Activated CD4-positive, CD25-positive, alpha-beta regulatory T cell treated with anti-CD3 and anti-CD28 coated beads, Interleukin-2, amount 50 U/mL, for 16 hours (primary cell): ENCODE results near the gene GSK3A.
"Not testable (repeated sequence)": the region's sequence is repeated elsewhere in the genome, so short reads cannot be mapped to it uniquely, and the experiment has no call there.

Experiments
- DNase-seq: peaks from one replicate; pipeline ENCODE4 v3.0.0-alpha.2; 2020; ENCODE audit warnings: low read depth, low spot score

The GSK3A gene

GRCh38 chr19:42268704-42269477, 26.5 kb upstream of the GSK3A start, which contains the start of gene CIC:
TSS of gene CIC (plus strand) at chr19:42269252. CDS start at chr19:42271784, 2,532 bp downstream.
- DNase-seq: peak; percentile 98

GRCh38 chr19:42268142-42268703, 25.8 kb upstream of the GSK3A start:
- DNase-seq: peak; percentile 99

- DNase-seq: no peak
These were observed 25.3 kb upstream of the GSK3A start for GRCh38 chr19:42267644-42268141.

- DNase-seq: not testable (repeated sequence)
These were observed 24.7 kb upstream of the GSK3A start for GRCh38 chr19:42266928-42267603.

GRCh38 chr19:42266105-42266504, 23.7 kb upstream of the GSK3A start:
- DNase-seq: not testable (repeated sequence)

- no peak for DNase-seq
These were observed 19.4 kb upstream of the GSK3A start for GRCh38 chr19:42261763-42262162.

- not testable (repeated sequence) for DNase-seq
These were observed 15.4 kb upstream of the GSK3A start for GRCh38 chr19:42257842-42258241.

- DNase-seq: no peak
These were observed 13.7 kb upstream of the GSK3A start for GRCh38 chr19:42255766-42256745.

- DNase-seq: peak; percentile 86
These were observed 12.7 kb upstream of the GSK3A start, which contains the start of gene ERF for GRCh38 chr19:42254850-42255765. TSS of gene ERF (minus strand) at chr19:42255128. CDS start at chr19:42254999, 129 bp downstream.

GRCh38 chr19:42254089-42254849, 11.9 kb upstream of the GSK3A start:
- peak; percentile 67 for DNase-seq

- peak; percentile 36 for DNase-seq
These were observed 11.1 kb upstream of the GSK3A start for GRCh38 chr19:42253245-42254088.

- no peak for DNase-seq
These were observed 10.2 kb upstream of the GSK3A start for GRCh38 chr19:42252365-42253244.

GRCh38 chr19:42251572-42252358, 9.4 kb upstream of the GSK3A start:
- no peak for DNase-seq

GRCh38 chr19:42250666-42251531, 8.5 kb upstream of the GSK3A start:
- DNase-seq: no peak

- no peak for DNase-seq
These were observed 7.8 kb upstream of the GSK3A start for GRCh38 chr19:42250183-42250665.
